GM18951 (cell line): Measurements from ENCODE around the gene MYO1G.
"Not testable (repeated sequence)": the region's sequence is repeated elsewhere in the genome, so short reads cannot be mapped to it uniquely, and the experiment has no call there.

Source experiments
- POLR2A ChIP-seq: IDR thresholded peaks from 4 replicates; pipeline ENCODE4 v1.6.1; 2011; ENCODE audit warnings: mild to moderate bottlenecking; ENCODE audit not compliant: insufficient read length, insufficient read depth; ENCODE audit errors: extremely low read depth
- in situ Hi-C: fragments of 300-500 bp; cut with MboI; formaldehyde crosslinking; loops from one replicate; pipeline ENCODE4 v1.12.0; 2022; ENCODE audit warnings: low sequenced_read_pairs, mixed read lengths, inconsistent platforms; ENCODE audit not compliant: unreplicated experiment

The MYO1G gene

GRCh38 chr7:44943631-44944030 is 35.2 kb downstream of the MYO1G start:
- TF ChIP-seq POLR2A = no peak
- in situ Hi-C loops = no loop called here

GRCh38 chr7:44937426-44937825 is 41.4 kb downstream of the MYO1G start:
- TF ChIP-seq POLR2A = no peak
- in situ Hi-C loops = no loop called here

GRCh38 chr7:44936322-44936721 is 42.5 kb downstream of the MYO1G start:
- in situ Hi-C loops = no loop called here
- no peak for TF ChIP-seq POLR2A

GRCh38 chr7:44935583-44935982 is 43.2 kb downstream of the MYO1G start:
- in situ Hi-C loops = no loop called here
- no peak for TF ChIP-seq POLR2A

- TF ChIP-seq POLR2A = no peak
- in situ Hi-C loops = no loop called here
Observed at GRCh38 chr7:44935016-44935415, 43.8 kb downstream of the MYO1G start.

GRCh38 chr7:44934510-44934909 is 44.3 kb downstream of the MYO1G start:
- in situ Hi-C loops = not testable (repeated sequence)

GRCh38 chr7:44930921-44931320 is 47.9 kb downstream of the MYO1G start:
- no peak for TF ChIP-seq POLR2A
- in situ Hi-C loops = no loop called here

GRCh38 chr7:44922351-44922694 is 56.5 kb downstream of the MYO1G start:
- TF ChIP-seq POLR2A = no peak
- in situ Hi-C loops = no loop called here

- TF ChIP-seq POLR2A = no peak
- in situ Hi-C loops = no loop called here
Observed at GRCh38 chr7:44921607-44922350, 57.0 kb downstream of the MYO1G start.

- in situ Hi-C loops = no loop called here
- TF ChIP-seq POLR2A = no peak
Observed at GRCh38 chr7:44920119-44920518, 58.7 kb downstream of the MYO1G start.

- TF ChIP-seq POLR2A = no peak
- in situ Hi-C loops = no loop called here
Observed at GRCh38 chr7:44918029-44918428, 60.8 kb downstream of the MYO1G start.

GRCh38 chr7:44917465-44917864 is 61.4 kb downstream of the MYO1G start:
- in situ Hi-C loops = no loop called here
- no peak for TF ChIP-seq POLR2A

- in situ Hi-C loops = no loop called here
- no peak for TF ChIP-seq POLR2A
Observed at GRCh38 chr7:44914992-44915607, 63.7 kb downstream of the MYO1G start.

- no peak for TF ChIP-seq POLR2A
- in situ Hi-C loops = no loop called here
Observed at GRCh38 chr7:44912775-44913347, 66.0 kb downstream of the MYO1G start.
